B cell (primary cell): ENCODE data around the gene PPP1R12A.

Experiments used
- CTCF ChIP-seq: fragments of 200-600 bp; IDR thresholded peaks from one replicate; pipeline ENCODE4 v1.8.0; 2022; ENCODE audit warnings: antibody characterized with exemption, mild to moderate bottlenecking
- EZH2 ChIP-seq: IDR thresholded peaks from 2 replicates; pipeline ENCODE4 v1.6.1; 2012; ENCODE audit warnings: borderline replicate concordance, low read depth, mild to moderate bottlenecking, moderate library complexity, low read length; ENCODE audit not compliant: insufficient read depth, poor library complexity, severe bottlenecking

GRCh38 chr12:79737875-79738718 is 196.8 kb downstream of the PPP1R12A start:
- TF ChIP-seq CTCF, result peak; percentile 87
- TF ChIP-seq EZH2, result no peak
